ENCODE results near the gene TMTC4.

GRCh38 chr13:100673713-100674571 lies 653 bp downstream of the TMTC4 start:
- TF ChIP-seq ZNF658 (tag by site-specific recombination; IDR thresholded peaks at IDR 0.05) (no peak), SP2 (tag by site-specific recombination; IDR thresholded peaks at IDR 0.05) (peak; percentile 17), ZNF792 (tag by site-specific recombination; IDR thresholded peaks at IDR 0.05) (no peak), TRIM28 (IDR thresholded peaks at IDR 0.05; ENCODE audit: borderline replicate concordance, low read length) (no peak), ZNF274 (IDR thresholded peaks at IDR 0.05; ENCODE audit: low read length) (no peak), ZNF274 (tag by site-specific recombination; IDR thresholded peaks at IDR 0.05; ENCODE audit: borderline replicate concordance) (no peak), ZNF449 (tag by site-specific recombination; IDR thresholded peaks at IDR 0.05) (0 out of 2 replicates have a peak, but pooled peaks have one; percentile 20), CTCF (tag by site-specific recombination; IDR thresholded peaks at IDR 0.05) (no peak)
